ENCODE results near the gene EFEMP1.

The EFEMP1 gene

GRCh38 chr2:55922291-55922907 lies 1.2 kb downstream of the EFEMP1 start:
- DNase-seq (ENCODE audit: extremely low read depth, low read depth): no peak
- TF ChIP-seq, protein P1, sequence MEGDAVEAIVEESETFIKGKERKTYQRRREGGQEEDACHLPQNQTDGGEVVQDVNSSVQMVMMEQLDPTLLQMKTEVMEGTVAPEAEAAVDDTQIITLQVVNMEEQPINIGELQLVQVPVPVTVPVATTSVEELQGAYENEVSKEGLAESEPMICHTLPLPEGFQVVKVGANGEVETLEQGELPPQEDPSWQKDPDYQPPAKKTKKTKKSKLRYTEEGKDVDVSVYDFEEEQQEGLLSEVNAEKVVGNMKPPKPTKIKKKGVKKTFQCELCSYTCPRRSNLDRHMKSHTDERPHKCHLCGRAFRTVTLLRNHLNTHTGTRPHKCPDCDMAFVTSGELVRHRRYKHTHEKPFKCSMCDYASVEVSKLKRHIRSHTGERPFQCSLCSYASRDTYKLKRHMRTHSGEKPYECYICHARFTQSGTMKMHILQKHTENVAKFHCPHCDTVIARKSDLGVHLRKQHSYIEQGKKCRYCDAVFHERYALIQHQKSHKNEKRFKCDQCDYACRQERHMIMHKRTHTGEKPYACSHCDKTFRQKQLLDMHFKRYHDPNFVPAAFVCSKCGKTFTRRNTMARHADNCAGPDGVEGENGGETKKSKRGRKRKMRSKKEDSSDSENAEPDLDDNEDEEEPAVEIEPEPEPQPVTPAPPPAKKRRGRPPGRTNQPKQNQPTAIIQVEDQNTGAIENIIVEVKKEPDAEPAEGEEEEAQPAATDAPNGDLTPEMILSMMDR (IDR thresholded peaks at IDR 0.05; ENCODE audit: low read depth, low read length): no peak

GRCh38 chr2:55919574-55919973 lies 4.0 kb downstream of the EFEMP1 start:
- TF ChIP-seq, protein P1 (IDR thresholded peaks at IDR 0.05; ENCODE audit: low read depth, low read length): no peak

GRCh38 chr2:55918856-55919255 lies 4.7 kb downstream of the EFEMP1 start:
- TF ChIP-seq, protein P1 (IDR thresholded peaks at IDR 0.05; ENCODE audit: low read depth, low read length): no peak
- DNase-seq (ENCODE audit: extremely low read depth, low read depth): no peak

More at GRCh38 chr2:55919574-55919973, 4.0 kb downstream of the EFEMP1 start:
- DNase-seq (ENCODE audit: extremely low read depth, low read depth): no peak

DNA sequence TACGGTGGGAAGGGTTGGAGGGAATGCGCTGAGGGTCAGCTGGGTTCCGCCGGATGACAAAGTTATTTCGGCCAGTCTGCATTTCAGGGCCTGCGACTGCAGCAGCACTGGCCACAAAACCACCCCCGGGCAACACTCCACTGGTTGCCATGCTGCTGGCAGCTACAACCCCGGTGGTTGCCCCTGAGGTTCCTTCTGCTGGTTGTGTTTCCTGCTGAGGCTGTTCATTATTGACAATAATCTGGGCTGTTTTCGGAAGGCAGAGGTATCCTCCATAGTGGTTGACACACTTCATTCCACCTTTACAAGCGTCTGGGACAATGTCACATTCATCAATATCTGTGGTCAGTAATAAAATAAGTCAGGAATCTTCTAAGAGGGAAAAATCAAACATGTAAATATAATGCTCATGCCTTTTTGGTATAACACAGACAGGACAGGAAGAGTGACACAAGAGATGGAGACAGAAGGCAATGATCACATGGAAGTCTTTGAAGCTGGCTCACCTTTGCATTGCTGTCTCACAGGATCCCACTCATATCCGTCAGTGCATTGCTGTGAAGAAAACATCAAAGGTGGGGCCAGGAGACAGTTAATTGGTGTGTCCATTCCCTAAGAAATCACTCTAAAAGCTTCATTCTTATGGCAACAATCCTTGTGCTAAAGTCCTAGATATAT lies 5.7 kb downstream of the EFEMP1 start:
- no peak for DNase-seq (ENCODE audit: extremely low read depth, low read depth)
- TF ChIP-seq, protein P1 (IDR thresholded peaks at IDR 0.05; ENCODE audit: low read depth, low read length): no peak

- TF ChIP-seq, protein P1 (IDR thresholded peaks at IDR 0.05; ENCODE audit: low read depth, low read length): no peak
- no peak for DNase-seq (ENCODE audit: extremely low read depth, low read depth)
Observed at GRCh38 chr2:55917117-55917516, 6.5 kb downstream of the EFEMP1 start.

GRCh38 chr2:55916473-55917049 lies 7.0 kb downstream of the EFEMP1 start:
- TF ChIP-seq, protein P1 (IDR thresholded peaks at IDR 0.05; ENCODE audit: low read depth, low read length): no peak
- no peak for DNase-seq (ENCODE audit: extremely low read depth, low read depth)

- TF ChIP-seq, protein P1 (IDR thresholded peaks at IDR 0.05; ENCODE audit: low read depth, low read length): no peak
- no peak for DNase-seq (ENCODE audit: extremely low read depth, low read depth)
Observed at GRCh38 chr2:55914786-55915185, 8.8 kb downstream of the EFEMP1 start.
